OCI-LY3 (cell line): Measurements from ENCODE around the gene IP6K1.

Source experiments
- EZH2phosphoT487 ChIP-seq: fragments of 200-600 bp; shearing (Covaris generic); IDR thresholded peaks from 2 replicates; pipeline ENCODE4 v1.6.1; 2018; ENCODE audit warnings: antibody characterized with exemption, mixed run types, low read depth
- TF ChIP-seq, protein P1 (sequence below): fragments of 200-600, 300-600 bp; sonication (generic); IDR thresholded peaks from 2 replicates; pipeline ENCODE4 v1.5.1; 2014; ENCODE audit warnings: antibody characterized with exemption, low read length, low read depth

DNA sequence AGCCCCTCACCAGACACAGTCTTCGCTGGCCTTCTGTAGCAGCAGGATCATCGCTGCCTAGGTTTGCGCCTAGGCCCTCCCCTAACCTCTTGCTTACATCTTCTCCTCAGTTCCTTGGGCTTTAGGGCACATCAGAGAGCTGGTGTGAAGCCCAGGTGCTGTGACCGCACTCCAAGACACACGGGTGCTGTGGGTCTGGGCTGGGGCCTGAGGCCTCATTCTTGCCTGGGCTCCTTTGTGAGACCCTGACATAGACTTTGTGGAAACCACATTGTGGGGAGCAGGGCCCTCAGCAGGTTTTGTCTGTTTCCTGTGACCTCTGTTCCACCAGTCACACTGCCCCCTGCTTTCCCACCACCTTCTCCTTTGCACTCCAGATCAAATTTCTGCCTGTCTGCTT is 74.9 kb downstream of the IP6K1 start:
- TF ChIP-seq, protein P1, sequence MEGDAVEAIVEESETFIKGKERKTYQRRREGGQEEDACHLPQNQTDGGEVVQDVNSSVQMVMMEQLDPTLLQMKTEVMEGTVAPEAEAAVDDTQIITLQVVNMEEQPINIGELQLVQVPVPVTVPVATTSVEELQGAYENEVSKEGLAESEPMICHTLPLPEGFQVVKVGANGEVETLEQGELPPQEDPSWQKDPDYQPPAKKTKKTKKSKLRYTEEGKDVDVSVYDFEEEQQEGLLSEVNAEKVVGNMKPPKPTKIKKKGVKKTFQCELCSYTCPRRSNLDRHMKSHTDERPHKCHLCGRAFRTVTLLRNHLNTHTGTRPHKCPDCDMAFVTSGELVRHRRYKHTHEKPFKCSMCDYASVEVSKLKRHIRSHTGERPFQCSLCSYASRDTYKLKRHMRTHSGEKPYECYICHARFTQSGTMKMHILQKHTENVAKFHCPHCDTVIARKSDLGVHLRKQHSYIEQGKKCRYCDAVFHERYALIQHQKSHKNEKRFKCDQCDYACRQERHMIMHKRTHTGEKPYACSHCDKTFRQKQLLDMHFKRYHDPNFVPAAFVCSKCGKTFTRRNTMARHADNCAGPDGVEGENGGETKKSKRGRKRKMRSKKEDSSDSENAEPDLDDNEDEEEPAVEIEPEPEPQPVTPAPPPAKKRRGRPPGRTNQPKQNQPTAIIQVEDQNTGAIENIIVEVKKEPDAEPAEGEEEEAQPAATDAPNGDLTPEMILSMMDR = no peak
- no peak for TF ChIP-seq EZH2phosphoT487
